ENCODE data around the gene EGLN1.

Gene EGLN1

DNA sequence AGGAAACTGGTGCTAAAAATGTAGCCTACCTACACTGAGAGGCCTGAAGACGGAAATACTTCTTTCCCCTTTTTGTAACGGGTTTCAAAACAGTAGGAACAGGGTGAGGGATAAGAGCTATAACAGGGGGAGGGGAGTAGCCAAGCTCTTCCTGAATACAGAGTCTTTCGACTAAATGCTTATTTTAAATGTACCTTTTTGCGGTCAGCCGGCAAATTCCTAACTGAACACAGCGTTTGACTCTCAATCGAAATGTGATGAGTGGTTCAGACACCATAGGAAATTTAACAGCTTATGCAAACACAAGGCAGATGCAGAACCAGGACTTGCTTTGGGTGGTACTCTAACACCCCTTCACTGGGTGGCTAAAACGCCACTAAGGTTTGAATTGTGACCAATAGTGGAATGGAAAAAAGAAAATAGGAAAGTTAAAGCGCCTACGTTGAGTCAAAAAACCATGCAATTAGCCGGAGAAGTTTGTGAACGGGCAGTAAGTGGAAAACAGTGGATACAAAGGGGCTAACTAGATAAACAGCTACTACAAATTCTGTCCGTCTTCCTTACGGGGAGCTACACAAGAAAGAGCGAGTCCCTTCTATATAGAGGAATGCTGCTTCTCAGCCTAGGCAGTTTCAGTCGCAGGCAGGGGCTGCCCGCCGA is 1.7 kb downstream of the EGLN1 start:
- TF ChIP-seq, protein P1, sequence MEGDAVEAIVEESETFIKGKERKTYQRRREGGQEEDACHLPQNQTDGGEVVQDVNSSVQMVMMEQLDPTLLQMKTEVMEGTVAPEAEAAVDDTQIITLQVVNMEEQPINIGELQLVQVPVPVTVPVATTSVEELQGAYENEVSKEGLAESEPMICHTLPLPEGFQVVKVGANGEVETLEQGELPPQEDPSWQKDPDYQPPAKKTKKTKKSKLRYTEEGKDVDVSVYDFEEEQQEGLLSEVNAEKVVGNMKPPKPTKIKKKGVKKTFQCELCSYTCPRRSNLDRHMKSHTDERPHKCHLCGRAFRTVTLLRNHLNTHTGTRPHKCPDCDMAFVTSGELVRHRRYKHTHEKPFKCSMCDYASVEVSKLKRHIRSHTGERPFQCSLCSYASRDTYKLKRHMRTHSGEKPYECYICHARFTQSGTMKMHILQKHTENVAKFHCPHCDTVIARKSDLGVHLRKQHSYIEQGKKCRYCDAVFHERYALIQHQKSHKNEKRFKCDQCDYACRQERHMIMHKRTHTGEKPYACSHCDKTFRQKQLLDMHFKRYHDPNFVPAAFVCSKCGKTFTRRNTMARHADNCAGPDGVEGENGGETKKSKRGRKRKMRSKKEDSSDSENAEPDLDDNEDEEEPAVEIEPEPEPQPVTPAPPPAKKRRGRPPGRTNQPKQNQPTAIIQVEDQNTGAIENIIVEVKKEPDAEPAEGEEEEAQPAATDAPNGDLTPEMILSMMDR (IDR thresholded peaks at IDR 0.05) = no peak
- Histone ChIP-seq H3K27me3 (no peaks in the 10 kb centered on the region), H3K27ac (peak overlapping the region; percentile 97 to 99), H3K9me3 (no peaks in the 10 kb centered on the region), H3K36me3 (no peaks in the 10 kb centered on the region), H3K4me1 (peaks cover 0 to 52% (median 22%) of the 10 kb centered on the region in 4 donors), H3K4me3 (peak overlapping the region; percentile 80 to 94)
- intact Hi-C loops (cut with DNase I; ENCODE audit: low total_unique reads) = loop anchor here (5.0 to 10.0 kb wide), 2 partner anchors 56 to 107 kb away; partner anchors contain the start of gene TSNAX
- DNase-seq = no peak

DNA sequence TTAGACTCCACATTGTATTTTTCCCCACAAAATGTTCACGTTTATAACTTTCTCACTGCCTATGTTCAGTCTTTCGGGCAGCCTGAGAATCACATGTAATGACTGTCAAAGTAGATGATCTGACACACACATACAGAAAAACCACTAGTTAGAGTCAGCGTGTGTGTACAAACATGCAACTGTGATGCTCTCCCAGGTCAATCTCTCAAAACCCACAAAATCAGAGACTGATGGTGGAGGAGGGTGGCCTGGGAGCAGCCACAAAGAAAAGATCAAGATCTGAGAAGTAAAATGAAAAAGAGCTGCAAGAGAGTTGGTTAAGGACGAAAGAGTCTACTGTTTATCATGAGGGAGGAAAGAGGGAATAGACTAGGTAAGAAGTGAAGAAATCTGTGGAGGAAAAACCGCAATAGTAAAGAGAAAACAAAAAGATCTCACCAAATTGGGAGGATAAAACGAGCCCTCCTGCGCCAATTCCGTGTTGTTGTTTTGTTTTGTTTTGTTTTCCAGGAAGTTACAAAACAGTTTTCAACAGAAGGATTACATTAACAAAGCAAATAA is 2.3 kb downstream of the EGLN1 start:
- TF ChIP-seq, protein P1 (IDR thresholded peaks at IDR 0.05) = no peak
- Histone ChIP-seq H3K9me3 (no peaks in the 10 kb centered on the region), H3K27me3 (no peaks in the 10 kb centered on the region), H3K27ac (peak overlapping the region; percentile 97 to 99), H3K36me3 (no peaks in the 10 kb centered on the region), H3K4me1 (peaks cover 0 to 59% (median 25%) of the 10 kb centered on the region in 4 donors), H3K4me3 (peak overlapping the region; percentile 80 to 94)
- no peak for DNase-seq
- intact Hi-C loops (cut with DNase I; ENCODE audit: low total_unique reads) = loop anchor here (5.0 to 10.0 kb wide), 2 partner anchors 55 to 107 kb away; partner anchors contain the start of gene TSNAX

DNA sequence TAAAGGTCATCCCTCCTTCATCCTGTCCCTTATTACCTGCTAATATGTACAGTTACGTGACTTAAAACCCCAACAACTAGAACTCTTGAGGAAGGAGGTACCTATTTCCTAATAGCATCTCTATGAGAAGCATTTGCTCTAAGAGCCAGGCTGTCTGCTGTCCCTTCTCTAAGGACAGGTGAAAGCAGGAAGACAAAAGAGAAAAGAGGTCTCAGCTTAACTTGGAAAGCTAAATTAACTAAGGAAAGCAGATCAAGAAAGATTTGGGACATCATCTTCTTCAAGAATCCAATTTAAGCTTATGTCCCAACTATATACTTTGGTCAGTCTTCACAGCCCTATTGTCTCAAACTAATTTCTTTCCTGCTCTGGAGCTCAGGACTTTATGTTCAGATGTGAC is 2.9 kb downstream of the EGLN1 start:
- H3K4me1 ChIP-seq = peaks cover 0 to 65% (median 27%) of the 10 kb centered on the region in 4 donors
- H3K27ac ChIP-seq = peak overlapping the region in 1 of 2 donors; percentile 99
- H3K9me3 ChIP-seq = no peaks in the 10 kb centered on the region
- H3K27me3 ChIP-seq = no peaks in the 10 kb centered on the region
- intact Hi-C loops (cut with DNase I; ENCODE audit: low total_unique reads) = no loop called here
- peak overlapping the region; percentile 80 to 94 for H3K4me3 ChIP-seq
- no peaks in the 10 kb centered on the region for H3K36me3 ChIP-seq
- TF ChIP-seq, protein P1 (IDR thresholded peaks at IDR 0.05) = no peak
- DNase-seq = no peak

DNA sequence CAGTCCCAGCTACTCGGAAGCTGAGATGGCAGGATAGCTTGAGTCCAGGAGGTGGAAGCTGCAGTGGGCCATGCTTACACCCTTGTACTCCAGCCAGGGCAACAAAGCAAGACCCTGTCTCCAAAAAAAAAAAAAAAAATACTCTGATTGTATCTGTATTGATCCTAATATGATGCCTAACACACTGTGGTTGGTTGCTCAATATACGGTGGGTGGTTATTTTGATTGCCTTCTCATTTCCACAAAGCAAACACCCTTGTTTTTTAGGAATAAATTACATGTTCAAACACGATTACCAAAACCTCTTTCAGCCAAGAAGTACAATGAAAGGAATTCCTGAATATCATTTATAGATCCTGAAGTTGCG is 3.4 kb downstream of the EGLN1 start:
- intact Hi-C loops (cut with DNase I; ENCODE audit: low total_unique reads) = no loop called here
- Histone ChIP-seq H3K27me3 (no peaks in the 10 kb centered on the region), H3K9me3 (no peaks in the 10 kb centered on the region), H3K36me3 (no peaks in the 10 kb centered on the region), H3K4me3 (peak overlapping the region; percentile 80 to 94), H3K4me1 (peaks cover 0 to 69% (median 29%) of the 10 kb centered on the region in 4 donors), H3K27ac (peak overlapping the region in 1 of 2 donors; percentile 99)
- DNase-seq = no peak
- TF ChIP-seq, protein P1 (IDR thresholded peaks at IDR 0.05) = no peak

DNA sequence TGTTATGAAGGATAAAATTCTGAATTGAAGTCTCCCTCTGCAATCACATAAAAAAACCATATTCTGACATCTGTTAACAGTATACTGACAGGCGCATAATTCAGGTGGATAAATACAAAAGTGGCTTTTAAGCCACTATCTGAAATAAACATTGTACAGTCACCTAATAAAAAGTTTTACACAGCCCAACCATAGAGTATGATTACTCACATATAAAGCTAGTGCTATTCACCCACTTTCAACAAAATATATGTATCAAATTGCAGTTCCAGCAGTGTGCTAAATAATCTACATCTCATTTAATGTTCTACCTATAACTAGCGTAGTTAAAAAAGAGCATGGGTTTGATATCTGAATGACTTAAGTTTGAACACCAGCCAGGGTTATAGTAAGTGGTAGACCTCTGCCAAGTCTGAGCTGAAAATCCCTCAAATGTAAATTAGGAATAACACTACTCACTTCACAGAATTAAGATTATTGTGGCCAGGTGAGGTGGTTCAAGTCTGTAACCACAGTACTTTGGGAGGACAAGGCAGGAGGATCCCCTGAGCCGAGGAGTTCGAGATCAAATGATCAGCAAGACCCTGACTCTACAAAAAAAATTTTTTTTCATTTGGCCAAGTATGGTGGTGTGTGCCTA is 3.9 kb downstream of the EGLN1 start:
- H3K9me3 ChIP-seq = no peaks in the 10 kb centered on the region
- TF ChIP-seq, protein P1 (IDR thresholded peaks at IDR 0.05) = no peak
- H3K36me3 ChIP-seq = no peaks in the 10 kb centered on the region
- peak overlapping the region; percentile 80 to 94 for H3K4me3 ChIP-seq
- intact Hi-C loops (cut with DNase I; ENCODE audit: low total_unique reads) = no loop called here
- H3K27ac ChIP-seq = peak overlapping the region in 1 of 2 donors; percentile 99
- no peaks in the 10 kb centered on the region for H3K27me3 ChIP-seq
- peaks cover 0 to 74% (median 31%) of the 10 kb centered on the region in 4 donors for H3K4me1 ChIP-seq
- DNase-seq = no peak

All from tibial artery (tissue), 4 donors.